Fibroblast of mammary gland (primary cell): ENCODE measurements around the gene NFAT5.
A peak's percentile ranks its signal among the peaks of the same experiment; 100 is the strongest.

Experiments
- DNase-seq: peaks from one replicate; pipeline ENCODE4 v3.0.0-alpha.2; 2010; ENCODE audit warnings: low read depth
- H3K4me3 ChIP-seq: 2 replicates; pipeline ENCODE4 v1.5.1; 2011; ENCODE audit warnings: low read depth, mild to moderate bottlenecking, low read length, moderate library complexity; ENCODE audit not compliant: control insufficient read depth
- CTCF ChIP-seq: conservative IDR thresholded peaks from 2 replicates; pipeline ENCODE4 v1.5.1; 2011; ENCODE audit warnings: low read depth, low read length, inconsistent platforms; ENCODE audit not compliant: control insufficient read depth, insufficient read depth

The NFAT5 gene

GRCh38 chr16:69748694-69749345 is 183.1 kb downstream of the NFAT5 start:
- DNase-seq: no peak
- TF ChIP-seq CTCF: no peak
- H3K4me3 ChIP-seq: no peak overlapping the region

- H3K4me3 ChIP-seq: peak overlapping the region; percentile 100
- no peak for DNase-seq
- no peak for TF ChIP-seq CTCF
Observed at GRCh38 chr16:69754143-69754468, 188.3 kb downstream of the NFAT5 start.
